ENCODE data around the gene ENOX1. TPM values are rescaled to one million over a fixed set of nuclear protein-coding genes. Genes with fewer than 3 reads are reported as not detected.

The ENOX1 gene
- total and polyA plus RNA-seq, 4 donors: 0.33 to 7.7 (median 1.1) TPM

- TF ChIP-seq, protein P1, sequence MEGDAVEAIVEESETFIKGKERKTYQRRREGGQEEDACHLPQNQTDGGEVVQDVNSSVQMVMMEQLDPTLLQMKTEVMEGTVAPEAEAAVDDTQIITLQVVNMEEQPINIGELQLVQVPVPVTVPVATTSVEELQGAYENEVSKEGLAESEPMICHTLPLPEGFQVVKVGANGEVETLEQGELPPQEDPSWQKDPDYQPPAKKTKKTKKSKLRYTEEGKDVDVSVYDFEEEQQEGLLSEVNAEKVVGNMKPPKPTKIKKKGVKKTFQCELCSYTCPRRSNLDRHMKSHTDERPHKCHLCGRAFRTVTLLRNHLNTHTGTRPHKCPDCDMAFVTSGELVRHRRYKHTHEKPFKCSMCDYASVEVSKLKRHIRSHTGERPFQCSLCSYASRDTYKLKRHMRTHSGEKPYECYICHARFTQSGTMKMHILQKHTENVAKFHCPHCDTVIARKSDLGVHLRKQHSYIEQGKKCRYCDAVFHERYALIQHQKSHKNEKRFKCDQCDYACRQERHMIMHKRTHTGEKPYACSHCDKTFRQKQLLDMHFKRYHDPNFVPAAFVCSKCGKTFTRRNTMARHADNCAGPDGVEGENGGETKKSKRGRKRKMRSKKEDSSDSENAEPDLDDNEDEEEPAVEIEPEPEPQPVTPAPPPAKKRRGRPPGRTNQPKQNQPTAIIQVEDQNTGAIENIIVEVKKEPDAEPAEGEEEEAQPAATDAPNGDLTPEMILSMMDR (IDR thresholded peaks at IDR 0.05; ENCODE audit: control extremely low read depth, extremely low read depth): no peak
- Histone ChIP-seq H3K36me3 (ENCODE audit: control insufficient read depth in 4 of 4, insufficient read depth in 4 of 4, low read length in 4 of 4) (no peaks in the 10 kb centered on the region), H3K4me1 (ENCODE audit: control insufficient read depth in 5 of 5, insufficient read depth in 5 of 5, low read length in 5 of 5) (peaks cover 0 to 4% (median 0%) of the 10 kb centered on the region in 5 donors), H3K27me3 (ENCODE audit: control insufficient read depth in 3 of 3, insufficient read depth in 3 of 3, low read length in 2 of 3) (no peaks in the 10 kb centered on the region), H3K4me3 (no peak overlapping the region), H3K9me3 (ENCODE audit: control insufficient read depth in 4 of 4, insufficient read depth in 3 of 4, low read length in 3 of 4) (no peaks in the 10 kb centered on the region), H3K27ac (ENCODE audit: low read depth in 1 of 2, low read length in 1 of 2) (no peak overlapping the region), H3K9ac (ENCODE audit: insufficient read depth in 1 of 2, low read length in 2 of 2) (no peak overlapping the region)
- DNase-seq (no peak), ATAC-seq (ENCODE audit: insufficient read depth, low FRiP score) (no peak)
- 81 to 87% methylated on average over 2 of the region's 2 CpGs for WGBS, 2 donors
Measured at GRCh38 chr13:43482026-43482425, 304.7 kb downstream of the ENOX1 start.

DNA sequence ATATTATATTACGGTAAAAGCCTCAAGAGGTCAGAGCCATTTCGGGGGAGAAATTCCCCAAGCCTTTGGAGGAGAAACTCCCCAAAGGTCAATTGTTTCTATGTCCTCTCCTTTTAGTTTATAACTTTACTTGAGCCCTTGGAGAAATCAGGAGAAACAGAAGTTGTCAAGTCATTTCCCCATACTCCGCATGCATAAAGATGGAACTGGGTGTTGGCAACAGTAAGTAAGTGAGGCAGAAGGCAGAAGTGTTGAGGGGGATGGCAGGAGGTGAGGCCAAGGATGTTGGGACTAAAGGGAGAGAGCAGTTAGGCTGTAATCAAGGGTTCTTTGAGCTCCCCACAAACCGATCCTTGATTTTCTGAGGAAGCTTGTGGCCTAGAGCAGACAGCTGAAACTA, 307.9 kb downstream of the ENOX1 start:
- Histone ChIP-seq H3K36me3 (ENCODE audit: control insufficient read depth in 4 of 4, insufficient read depth in 4 of 4, low read length in 4 of 4) (no peaks in the 10 kb centered on the region), H3K4me3 (no peak overlapping the region), H3K9ac (ENCODE audit: insufficient read depth in 1 of 2, low read length in 2 of 2) (no peak overlapping the region), H3K4me1 (ENCODE audit: control insufficient read depth in 5 of 5, insufficient read depth in 5 of 5, low read length in 5 of 5) (peaks cover 0 to 14% (median 0%) of the 10 kb centered on the region in 5 donors), H3K27ac (ENCODE audit: low read depth in 1 of 2, low read length in 1 of 2) (no peak overlapping the region), H3K9me3 (ENCODE audit: control insufficient read depth in 4 of 4, insufficient read depth in 3 of 4, low read length in 3 of 4) (no peaks in the 10 kb centered on the region), H3K27me3 (ENCODE audit: control insufficient read depth in 3 of 3, insufficient read depth in 3 of 3, low read length in 2 of 3) (no peaks in the 10 kb centered on the region)
- TF ChIP-seq, protein P1 (IDR thresholded peaks at IDR 0.05; ENCODE audit: control extremely low read depth, extremely low read depth): no peak
- DNase-seq: no peak
- WGBS, 2 donors: 81 to 90% methylated on average over 4 of the region's 4 CpGs
- ATAC-seq (ENCODE audit: insufficient read depth, low FRiP score): no peak

DNA sequence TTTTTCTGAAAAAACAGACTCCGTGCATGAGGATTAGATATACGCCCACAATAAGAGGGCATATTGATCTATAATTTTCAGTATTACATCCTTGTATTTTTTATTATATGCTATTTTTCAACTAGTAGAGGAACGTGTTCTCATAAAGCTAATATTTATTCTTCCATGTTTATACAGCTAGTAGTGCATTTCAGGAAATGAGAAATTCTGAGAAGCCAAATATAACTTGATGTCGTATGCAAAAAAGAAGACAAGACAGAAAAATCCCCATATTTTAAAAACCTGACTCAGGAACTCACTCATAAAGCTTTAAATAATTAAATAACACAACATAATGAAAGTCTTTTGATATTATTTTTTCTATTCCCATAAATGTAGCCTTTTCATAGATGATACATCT, 308.6 kb downstream of the ENOX1 start:
- TF ChIP-seq, protein P1 (IDR thresholded peaks at IDR 0.05; ENCODE audit: control extremely low read depth, extremely low read depth): no peak
- Histone ChIP-seq H3K9me3 (ENCODE audit: control insufficient read depth in 4 of 4, insufficient read depth in 3 of 4, low read length in 3 of 4) (no peaks in the 10 kb centered on the region), H3K4me1 (ENCODE audit: control insufficient read depth in 5 of 5, insufficient read depth in 5 of 5, low read length in 5 of 5) (peaks cover 0 to 19% (median 0%) of the 10 kb centered on the region in 5 donors), H3K4me3 (no peak overlapping the region), H3K27ac (ENCODE audit: low read depth in 1 of 2, low read length in 1 of 2) (no peak overlapping the region), H3K9ac (ENCODE audit: insufficient read depth in 1 of 2, low read length in 2 of 2) (no peak overlapping the region), H3K36me3 (ENCODE audit: control insufficient read depth in 4 of 4, insufficient read depth in 4 of 4, low read length in 4 of 4) (no peaks in the 10 kb centered on the region), H3K27me3 (ENCODE audit: control insufficient read depth in 3 of 3, insufficient read depth in 3 of 3, low read length in 2 of 3) (no peaks in the 10 kb centered on the region)
- WGBS, 2 donors: 42 to 82% methylated on average over 4 of the region's 4 CpGs
- ATAC-seq (ENCODE audit: insufficient read depth, low FRiP score) (no peak), DNase-seq (peak in 1 of 3 donors; percentile 34)

- Histone ChIP-seq H3K27me3 (ENCODE audit: control insufficient read depth in 3 of 3, insufficient read depth in 3 of 3, low read length in 2 of 3) (no peaks in the 10 kb centered on the region), H3K4me3 (no peak overlapping the region), H3K9ac (ENCODE audit: insufficient read depth in 1 of 2, low read length in 2 of 2) (no peak overlapping the region), H3K4me1 (ENCODE audit: control insufficient read depth in 5 of 5, insufficient read depth in 5 of 5, low read length in 5 of 5) (peaks cover 0 to 19% (median 5%) of the 10 kb centered on the region in 5 donors), H3K27ac (ENCODE audit: low read depth in 1 of 2, low read length in 1 of 2) (no peak overlapping the region), H3K9me3 (ENCODE audit: control insufficient read depth in 4 of 4, insufficient read depth in 3 of 4, low read length in 3 of 4) (no peaks in the 10 kb centered on the region), H3K36me3 (ENCODE audit: control insufficient read depth in 4 of 4, insufficient read depth in 4 of 4, low read length in 4 of 4) (no peaks in the 10 kb centered on the region)
- ATAC-seq (ENCODE audit: insufficient read depth, low FRiP score): no peak
- TF ChIP-seq, protein P1 (IDR thresholded peaks at IDR 0.05; ENCODE audit: control extremely low read depth, extremely low read depth): no peak
- DNase-seq: peak; percentile 47 to 90 (median 84)
- 85 to 93% methylated on average over 2 of the region's 2 CpGs for WGBS, 2 donors
Measured at GRCh38 chr13:43475140-43475539, 311.6 kb downstream of the ENOX1 start.
